ENCODE data around the gene CLDN19.
"Not testable (repeated sequence)": the region's sequence is repeated elsewhere in the genome, so short reads cannot be mapped to it uniquely, and the experiment has no call there.

CLDN19 gene

DNA sequence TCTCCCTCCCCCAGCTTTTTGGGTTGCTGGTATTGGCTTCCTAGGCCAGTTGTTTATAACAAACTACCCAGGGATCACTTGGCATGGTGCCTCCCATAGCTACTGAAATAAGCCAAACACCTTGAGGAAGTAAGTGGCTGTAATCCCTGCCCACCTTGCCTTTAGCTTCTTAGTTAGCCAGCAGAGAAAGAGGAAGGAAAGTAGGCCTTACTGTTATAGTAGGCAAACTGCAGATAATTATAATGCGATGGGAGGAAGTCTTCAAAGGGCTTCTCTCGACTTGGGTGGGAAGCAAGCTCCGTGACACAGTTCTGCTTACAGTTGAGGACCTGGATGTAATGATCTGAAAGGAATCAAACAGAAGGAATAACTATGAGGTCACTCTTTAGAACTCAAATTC lies 18.6 kb upstream of the CLDN19 start:
- no peak for DNase-seq

DNA sequence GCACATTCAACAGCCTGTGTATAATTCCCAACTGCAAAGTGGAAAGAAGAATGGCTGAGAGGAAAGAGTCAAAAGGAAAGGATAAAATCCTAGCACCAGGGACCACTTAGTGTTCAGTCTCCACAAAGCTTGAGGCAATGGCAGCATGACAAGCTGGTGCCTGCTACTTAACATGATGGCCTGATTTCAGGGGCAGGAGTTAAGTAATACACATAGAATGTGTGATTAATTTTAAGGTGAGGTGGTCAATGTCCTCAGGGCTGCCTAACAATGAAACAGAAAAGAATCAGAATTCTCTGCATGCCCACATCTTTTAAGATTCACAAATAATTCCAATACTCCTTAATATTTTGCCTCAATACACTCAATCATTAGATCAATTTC lies 17.8 kb upstream of the CLDN19 start:
- no peak for DNase-seq

DNA sequence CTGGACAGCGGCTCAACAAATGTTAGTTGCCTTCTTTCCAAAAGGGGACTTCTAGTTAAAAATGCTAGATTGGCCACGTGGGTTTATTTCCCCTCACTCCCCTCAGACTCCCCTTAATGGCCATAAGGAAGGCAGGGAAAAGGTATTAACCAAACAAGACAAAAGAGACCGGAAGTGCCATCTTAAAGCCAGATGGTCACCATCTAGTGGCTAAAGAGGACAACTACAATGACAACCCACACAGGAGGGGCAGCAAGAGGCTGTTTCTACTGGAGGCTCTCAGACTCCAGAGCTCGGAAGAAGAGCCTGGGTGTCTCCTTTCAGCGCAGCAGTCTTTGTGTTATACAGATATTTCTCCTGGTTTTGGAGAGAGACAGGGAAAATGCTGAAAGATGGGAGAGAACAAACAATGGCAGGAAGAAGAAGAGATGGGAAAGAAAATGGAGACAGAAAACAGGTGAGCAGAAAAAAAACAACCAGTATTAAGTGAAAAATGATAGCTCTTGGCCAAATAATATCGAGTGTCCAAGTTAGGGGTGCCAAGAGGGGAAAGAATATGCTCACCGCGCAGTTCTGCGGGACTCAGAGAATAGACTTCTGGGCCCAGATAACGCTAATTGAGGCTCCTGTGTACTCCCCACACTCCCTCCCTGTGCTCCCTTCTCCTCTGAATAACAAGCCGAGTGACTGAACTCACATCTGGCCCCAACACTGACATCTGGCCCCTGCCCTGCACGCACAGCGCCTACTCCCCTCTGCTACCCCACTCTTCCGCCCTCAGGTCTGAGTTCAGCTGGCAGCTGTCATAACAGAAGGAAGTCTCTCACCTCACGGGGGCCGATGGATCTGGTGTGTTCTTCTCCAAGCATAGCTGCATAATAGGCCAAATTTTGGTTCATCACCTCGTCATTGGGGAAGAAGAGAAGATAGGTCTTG lies 17.2 kb upstream of the CLDN19 start:
- peak in 1 of 2 experiments; percentile 4 for DNase-seq

DNA sequence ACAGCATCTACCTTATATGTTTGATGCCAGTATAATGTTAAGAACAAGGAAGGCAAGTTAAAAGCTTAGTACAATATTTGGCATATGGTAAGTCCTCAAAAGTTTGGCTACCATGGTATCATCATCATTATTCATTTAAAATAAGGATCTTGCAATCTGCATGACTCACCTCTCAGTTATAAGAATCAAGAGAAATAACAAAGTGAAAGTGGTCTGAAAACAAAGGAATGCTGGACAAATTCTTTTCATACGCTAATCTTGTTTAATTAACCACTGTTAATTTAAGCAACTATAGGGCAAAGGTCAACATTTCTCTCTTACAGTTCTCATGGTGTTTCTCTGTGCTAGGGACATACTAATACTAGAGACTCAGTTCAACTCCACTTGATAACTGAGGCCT lies 13.0 kb upstream of the CLDN19 start:
- DNase-seq = no peak

DNA sequence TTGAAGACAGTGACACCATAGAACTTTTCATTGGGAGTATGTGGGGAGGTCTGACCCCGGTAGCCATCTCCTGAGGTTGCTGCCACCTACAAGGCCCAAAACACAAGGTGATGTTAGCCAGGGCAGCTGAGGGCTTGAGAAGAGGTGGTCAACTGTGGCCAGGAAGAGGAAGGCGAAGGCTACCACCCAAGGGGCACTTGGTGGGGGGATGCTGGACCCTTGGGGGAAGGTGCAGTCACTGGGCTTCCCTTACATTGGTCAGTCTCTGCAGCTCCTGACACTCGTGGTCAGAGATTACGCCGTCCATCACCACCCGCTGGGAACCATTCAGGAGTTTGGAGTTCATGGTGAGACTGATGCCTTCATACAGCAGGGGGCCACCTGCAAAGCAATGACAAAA lies 12.2 kb upstream of the CLDN19 start:
- no peak for DNase-seq

DNA sequence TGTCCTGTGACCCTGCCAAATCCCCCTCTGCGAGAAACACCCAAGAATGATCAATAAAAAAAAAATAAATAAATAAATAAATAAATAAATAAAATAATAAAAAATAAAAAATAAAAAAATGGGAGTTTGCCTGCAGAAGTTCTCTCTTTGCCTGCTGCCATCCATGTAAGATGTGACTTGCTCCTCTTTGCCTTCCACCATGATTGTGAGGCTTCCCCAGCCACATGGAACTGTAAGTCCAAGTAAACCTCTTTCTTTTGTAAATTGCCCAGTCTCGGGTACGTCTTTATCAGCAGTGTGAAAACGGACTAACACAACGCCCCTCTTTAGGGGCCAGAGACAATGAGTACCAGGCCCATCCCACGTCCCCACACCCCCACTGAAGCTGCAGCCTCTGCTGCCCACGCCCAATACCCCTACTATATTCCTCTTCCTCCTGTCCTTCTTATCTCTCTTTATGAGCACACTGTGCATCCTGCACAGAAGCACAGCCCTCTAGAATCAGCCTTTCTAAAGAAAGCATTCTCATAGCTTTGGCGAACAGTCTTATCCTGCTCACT lies 11.6 kb upstream of the CLDN19 start:
- not testable (repeated sequence) for DNase-seq

DNA sequence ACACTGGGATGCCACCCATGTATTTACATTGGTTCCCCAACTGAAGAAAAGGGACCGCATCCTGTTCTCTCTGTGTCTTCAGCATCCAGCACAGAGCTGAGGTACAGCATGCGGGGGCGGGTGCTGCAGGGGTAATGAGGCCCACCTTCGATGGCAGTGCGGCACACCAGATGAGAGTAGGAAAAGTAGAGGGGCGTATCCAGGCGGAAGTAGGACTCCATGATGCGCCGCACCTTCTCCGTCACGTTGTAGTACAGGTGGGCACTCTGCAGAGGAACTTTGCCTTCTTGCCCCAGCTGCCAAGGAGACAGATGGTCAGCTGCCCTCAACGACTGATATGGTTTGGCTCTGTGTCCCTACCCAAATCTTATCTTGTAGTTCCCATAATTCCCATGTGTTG lies 10.0 kb upstream of the CLDN19 start:
- DNase-seq = no peak

DNA sequence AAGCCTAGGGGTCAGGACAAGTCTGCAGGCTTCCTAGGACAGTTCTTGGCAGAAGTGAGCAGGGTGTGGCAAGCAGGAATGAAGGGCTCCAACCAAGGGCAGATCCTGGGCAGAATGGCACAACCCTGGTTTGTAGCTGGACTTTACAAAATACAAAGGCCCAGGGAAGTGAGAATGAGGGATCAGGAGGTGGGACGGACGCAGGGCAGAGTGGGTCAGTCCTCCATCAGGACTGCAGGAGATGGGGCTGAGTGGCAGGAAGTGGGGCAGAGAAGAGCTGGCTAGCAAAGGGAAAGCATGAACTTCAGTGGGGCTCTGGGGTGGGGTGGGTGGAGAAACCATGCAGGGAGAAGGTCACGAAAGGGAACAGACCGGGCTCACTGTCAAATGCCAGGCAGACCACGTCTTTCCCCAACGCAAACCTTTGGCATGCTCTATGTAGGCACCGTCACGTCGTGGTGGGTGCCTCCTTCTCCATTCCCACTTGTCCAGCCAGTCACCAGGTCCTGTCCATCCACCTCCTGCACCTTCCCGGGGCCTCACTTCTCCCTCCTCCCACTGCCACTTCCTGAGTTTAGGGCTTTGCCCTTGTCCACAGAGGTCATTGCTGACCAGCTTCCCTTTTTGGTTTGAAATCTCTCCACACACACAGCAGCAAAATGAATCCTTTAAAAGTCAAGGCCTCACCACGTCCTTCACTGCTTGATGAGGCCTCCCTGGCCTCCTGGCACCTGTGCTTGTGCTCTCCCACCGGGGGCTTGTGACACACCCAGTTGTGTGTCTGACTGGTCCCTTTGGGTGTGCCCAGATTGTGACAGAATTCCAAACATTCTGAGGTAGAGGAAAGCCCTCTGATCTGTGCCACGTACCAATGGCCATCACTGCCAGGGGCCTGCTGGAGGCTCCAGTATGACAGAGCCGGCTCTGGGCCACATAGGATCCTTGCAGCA lies 8.7 kb upstream of the CLDN19 start:
- no peak for DNase-seq

DNA sequence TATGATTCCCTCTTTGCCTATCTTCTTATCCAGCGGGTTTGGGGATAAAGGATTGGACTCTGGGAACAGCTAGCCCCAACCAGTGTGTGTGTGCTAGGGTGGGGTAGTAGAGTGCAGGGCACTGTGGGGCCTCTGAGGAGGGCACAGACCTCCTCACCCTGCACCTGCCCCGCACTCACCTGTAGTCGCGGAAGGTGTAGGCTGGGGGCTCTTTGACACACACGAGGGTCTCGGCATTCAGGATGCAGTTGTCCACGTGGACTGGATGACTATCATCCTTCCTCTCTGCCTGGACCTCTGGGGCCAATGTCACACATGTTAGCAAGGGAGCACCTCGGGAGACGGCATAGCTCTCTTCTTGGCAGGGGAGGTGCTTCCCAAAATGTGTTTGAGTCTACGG lies 8.0 kb upstream of the CLDN19 start:
- no peak for DNase-seq

DNA sequence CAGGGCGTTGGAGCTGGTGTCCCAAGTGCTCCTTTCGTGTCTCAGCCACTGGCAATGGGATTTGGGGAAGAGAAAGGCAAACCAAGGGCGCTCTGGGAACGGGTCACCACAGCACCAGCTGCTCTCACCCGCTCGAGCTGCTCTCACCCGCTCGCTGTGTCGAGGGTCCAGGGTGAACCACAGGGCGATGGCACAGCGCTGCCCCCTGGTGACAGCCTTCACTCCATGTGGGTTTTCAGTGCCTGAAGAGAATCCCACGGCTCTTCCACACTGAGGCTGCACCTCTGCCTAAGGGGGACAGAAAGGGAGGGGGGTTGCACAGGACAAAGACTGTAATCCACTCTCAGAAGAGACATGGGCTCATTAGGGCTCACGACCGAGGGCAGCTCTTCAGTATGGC lies 7.1 kb upstream of the CLDN19 start:
- peak in 1 of 2 experiments; percentile 1 for DNase-seq

DNA sequence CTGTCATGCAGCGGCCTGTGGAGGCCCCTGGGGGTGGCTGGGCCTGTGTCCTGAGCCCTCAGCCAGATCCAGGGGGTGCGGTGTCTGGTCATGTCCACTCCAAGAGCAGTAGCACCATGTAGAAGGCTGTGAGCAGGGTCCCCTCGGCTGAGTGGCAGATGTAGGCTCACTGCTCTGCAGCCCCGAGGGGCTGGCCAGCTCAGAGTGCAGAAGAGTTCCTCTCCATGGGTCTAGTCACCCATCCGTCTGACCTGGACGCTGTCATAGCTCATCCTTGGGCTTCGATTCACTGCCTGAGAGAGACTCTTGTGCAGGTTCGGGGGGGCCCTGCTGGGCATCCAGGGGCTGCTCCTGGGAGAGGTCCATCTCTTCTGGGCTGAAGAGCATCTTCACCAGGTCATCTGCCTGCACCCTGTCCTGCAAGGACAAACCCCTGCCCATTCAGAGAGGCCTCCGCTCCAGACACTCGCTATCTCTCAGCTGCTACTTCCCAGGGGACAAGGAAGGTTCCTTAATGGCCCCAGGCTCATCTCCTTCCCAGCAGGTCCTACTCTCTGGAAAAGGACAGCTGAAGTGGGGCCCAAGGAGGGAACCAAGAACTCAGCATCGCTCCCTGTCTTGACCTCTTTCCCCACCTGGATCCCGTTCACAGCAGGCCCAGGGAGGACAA lies 6.5 kb upstream of the CLDN19 start:
- DNase-seq = no peak

DNA sequence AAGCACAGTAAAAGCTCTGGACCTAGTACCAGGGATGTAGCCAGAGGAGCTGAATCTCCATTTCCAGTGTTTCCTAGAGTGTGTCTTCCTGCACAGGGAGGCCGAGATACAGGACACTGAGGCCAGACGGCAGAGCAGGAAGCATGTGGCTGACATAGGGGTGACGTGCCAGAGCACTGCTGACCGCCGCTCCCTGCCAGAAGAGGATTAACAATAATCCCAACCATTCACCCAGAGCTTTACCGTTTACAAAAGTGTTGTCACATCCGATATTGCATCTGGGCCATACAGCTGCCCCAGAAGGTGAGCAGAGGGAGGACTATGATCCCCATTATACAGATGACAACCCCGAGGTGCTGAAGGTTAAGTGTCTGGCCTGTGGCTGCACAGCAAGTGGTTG lies 5.8 kb upstream of the CLDN19 start:
- no peak for DNase-seq

DNA sequence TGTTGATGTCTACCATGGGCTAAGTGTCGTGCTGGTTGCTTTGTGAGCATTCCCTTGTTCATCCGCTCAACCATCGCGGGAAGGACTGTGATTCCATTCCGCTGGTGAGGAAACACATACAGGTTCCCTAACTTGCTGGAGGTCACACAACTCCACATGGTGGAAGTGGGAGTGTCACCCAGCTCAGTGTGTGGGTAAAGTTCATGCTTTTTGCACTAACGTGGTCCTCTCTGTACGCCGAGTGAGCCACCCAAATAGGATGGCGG lies 4.0 kb upstream of the CLDN19 start:
- no peak for DNase-seq

DNA sequence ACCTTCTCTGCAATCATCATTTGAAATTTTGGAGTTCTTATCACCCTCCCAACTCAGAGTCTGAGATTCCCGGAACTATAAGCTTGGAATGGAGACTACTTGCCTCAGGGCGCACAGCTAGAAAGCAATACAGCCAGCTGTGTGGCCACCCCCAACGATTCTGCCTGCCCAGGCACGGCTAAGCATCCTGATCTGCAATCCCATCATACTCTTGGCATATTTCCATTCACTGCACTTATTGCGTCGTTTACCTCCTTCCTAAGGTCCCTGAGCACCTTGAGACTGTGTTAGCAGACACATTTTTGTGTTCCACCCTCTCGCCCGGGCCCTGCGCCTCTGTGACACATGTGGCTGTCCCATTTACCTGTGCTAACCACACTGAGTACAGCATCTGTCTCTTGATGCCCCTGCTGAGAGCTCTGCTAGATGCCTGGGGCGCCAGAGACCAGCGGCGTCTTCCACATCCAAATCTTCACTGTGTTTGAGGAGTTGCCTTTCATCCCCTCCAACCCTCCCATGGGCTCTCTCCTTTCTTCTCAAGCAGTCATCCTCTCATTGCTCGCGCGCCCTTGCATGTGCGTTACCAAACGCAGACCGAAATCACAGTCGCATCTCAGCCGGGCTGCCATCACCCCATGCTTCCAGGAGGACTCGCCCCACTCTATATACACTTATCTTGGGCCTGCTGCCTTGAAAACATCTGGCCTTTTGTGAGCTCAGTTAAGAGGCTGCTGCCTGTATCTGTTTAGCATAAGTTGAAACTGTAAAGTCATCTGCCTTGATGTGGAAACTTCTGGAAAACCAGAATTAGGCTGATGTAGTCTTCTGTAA lies 3.5 kb upstream of the CLDN19 start:
- DNase-seq = no peak

DNA sequence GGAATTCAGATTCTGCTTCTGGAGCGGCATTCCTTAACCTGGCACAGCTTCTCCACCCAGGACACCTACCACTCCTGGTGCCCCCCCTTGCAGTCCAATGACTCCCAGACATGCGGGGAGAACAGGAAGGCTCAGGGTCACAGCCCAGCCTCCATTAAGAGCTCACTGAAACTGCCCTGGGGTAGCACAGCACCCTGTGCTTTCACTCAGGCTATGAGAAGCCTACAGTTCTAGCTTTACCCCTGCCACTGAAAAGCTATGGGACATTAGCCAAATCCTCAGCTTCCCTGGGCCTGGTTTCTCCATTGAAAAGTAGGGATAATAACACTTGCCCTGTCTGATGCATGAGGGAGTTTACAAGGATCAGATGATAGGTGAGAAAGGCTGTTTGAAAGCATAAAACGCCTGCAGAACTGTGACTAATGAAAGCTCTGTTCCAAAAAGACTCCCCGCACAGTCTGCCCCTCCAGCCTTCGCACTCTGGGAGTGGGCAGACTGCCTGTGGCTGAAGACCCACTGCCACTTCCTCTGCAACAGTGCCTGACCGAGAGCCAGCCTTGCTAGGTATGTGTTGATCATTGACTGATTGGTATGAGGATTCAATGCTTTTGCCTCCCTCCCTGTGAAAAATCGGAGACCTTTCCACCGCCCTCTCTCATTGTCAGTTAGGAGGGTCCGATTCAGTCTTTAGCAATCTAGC lies 2.7 kb upstream of the CLDN19 start:
- DNase-seq = no peak

DNA sequence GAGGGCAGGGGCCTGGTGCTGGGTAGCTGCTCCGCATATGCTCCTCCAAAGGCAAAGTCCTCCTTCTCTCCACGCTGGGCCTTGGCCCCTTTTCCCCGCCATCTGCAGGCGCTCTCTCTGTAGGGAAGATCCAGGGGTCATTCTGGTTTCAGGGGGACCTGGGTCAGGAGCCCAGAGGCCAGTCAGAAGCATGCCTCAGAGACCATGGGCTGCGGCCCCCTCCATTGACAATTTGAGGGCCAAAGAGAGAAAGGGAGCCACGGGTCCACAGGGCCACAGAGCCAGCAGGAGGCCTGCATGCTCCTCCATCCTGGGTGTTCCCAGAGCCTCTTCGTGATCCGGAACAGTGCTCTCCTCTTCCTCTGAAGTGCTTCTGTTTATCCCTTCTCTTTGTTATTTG lies 2.1 kb upstream of the CLDN19 start:
- DNase-seq = no peak

DNA sequence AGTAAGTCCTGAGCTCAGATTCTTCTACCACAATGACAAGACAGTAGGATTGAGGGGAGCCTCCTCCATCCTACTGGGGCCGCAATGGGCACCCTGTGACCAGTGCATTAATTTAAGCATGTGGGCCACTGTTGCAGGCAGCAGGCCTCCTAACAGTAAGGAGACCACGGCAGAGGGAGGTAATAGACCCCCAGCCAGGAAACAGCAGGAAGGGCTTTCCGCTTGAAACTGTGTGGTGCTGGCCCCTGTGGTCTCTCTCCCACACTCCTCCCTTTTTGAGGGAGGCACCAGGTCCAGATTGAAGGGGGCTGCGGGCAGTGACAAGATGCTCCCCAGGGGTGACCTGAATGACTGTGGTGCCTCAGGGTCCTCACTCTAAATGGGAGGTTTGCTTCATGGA lies 1.7 kb upstream of the CLDN19 start:
- DNase-seq = no peak

DNA sequence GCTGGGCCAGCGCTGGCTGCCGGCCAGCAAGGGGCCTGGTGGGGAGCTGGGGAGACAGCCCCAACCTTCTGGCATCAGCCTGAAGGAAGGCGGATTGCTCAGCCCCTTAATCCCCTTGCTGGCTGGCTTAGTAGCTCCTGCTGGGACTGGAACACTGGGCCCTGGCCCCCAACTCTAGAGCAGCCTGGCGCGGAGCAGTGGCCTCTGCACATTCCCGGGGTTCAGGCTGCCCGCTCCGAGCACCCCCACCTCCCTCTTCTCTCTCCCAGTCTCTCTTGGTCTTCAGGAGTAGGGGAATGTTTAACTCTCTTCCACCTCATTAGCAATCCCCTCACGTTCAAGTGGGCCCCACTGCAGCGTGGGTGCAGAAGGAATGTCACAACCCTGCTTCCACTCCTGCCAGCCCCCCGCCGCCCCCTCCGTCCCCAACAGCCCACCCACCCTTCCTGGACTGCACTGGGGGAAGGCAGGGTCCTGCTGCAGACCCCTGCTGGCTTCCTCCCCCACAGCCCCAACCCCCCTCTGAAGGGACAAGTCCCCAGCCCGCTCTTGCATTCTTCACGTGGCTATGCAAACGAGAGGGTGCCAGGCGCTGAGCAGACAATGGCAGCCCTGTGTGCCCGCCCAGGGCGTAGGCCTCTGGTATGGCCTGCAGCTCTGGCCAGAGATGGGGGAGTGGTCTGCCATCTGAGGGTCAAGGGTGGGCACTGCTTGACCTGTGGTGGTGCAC lies 980 bp upstream of the CLDN19 start:
- no peak for DNase-seq

DNA sequence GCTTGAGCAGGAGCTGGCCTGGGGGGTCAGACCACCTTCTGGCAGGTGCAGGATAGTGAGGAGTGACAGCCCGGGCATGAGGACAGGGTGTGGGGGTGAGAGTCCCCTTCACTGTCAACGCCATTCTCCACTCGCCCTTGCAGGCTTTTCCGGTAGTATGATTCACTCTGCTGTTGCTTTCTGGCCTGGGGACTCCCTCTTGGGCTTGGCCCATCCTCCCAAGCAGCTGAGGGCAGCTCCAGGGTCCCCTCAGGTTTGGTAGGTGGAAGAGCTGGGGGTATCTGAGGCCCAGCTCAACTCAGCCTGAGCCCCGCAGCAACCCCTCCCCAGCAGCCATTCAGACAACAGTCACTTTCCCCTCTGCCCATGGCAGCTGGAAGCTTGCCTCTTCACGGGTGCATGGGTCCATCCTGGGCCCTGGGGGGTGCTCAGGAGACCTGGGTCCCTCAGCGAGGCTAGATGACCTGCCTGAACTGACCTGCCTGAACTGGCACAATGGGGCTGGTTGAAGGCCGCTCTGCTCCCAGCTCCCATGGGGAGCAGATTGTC lies 1.3 kb downstream of the CLDN19 start:
- no peak for DNase-seq

DNA sequence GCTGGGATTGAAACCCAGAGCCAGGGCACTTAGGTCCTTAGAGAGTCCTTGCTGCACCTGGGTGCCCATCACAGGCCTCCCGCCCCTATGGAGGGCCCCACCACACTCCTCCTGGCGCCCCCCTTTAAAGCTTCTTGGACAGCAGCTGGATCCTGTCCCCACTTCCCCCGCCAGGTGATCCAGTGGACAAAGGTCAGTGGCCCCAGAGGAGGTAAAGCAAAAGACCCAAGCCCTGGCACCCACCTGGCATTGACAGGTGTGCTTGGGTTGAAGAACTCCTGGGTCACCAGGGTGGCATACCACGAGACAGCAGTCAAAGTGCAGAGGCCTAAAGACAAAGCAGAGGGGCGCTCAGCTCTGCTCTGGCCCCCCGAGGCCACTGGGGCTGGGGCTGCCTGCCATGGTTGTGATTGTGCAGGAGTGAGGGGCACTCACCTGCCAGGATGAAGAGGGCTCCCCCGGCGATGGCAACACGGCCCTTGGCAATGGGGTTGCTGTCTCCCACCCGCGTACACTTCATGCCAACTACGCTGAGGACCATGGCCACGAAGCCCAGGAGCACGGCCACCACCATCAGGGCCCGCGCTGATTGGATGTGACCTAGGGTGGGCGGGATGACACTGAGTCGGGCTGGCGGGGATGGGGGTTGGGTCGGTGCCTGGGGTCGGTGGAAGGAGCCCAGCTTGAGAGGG lies 1.9 kb downstream of the CLDN19 start:
- no peak for DNase-seq

All from NCI-H187 (cell line).